Measurements from ENCODE around the gene CCDC3. TPM values are rescaled to one million over a fixed set of nuclear protein-coding genes. Genes with fewer than 3 reads are reported as not detected.

The CCDC3 gene
- polyA plus RNA-seq, 1 donor from 2014 or later = 3.8 TPM

GRCh38 chr10:13023754-13024153 is 22.2 kb upstream of the CCDC3 start:
- Histone ChIP-seq H3K9me3 (ENCODE audit: low read length) (no peaks in the 10 kb centered on the region), H3K4me2 (ENCODE audit: low read length) (no peak overlapping the region), H3K79me2 (replicated peaks; ENCODE audit: insufficient read depth, low read length) (no peaks in the 10 kb centered on the region), H3K4me3 (ENCODE audit: low read length) (no peak overlapping the region), H3K36me3 (ENCODE audit: insufficient read depth, low read length) (no peaks in the 10 kb centered on the region), H3K9me2 (ENCODE audit: insufficient read depth, low read length) (no peaks in the 10 kb centered on the region), H2AFZ (ENCODE audit: low read depth, low read length) (no peak overlapping the region), H3F3A (ENCODE audit: insufficient read depth, low read length, poor library complexity, severe bottlenecking) (no peaks in the 10 kb centered on the region), H4K20me1 (ENCODE audit: insufficient read depth) (no peaks in the 10 kb centered on the region), H3K9ac (ENCODE audit: low read length) (no peak overlapping the region), H3K27ac (ENCODE audit: low read length) (no peak overlapping the region), H3K27me3 (ENCODE audit: insufficient read depth, low read depth, low read length) (no peaks in the 10 kb centered on the region)
- TF ChIP-seq EP300 (conservative IDR thresholded peaks at IDR 0.05; ENCODE audit: poor library complexity, severe bottlenecking) = no peak
- no peak for TF ChIP-seq EZH2 (IDR thresholded peaks at IDR 0.05; ENCODE audit: borderline replicate concordance, insufficient read depth, low read length, poor library complexity, severe bottlenecking)
- no peak for TF ChIP-seq TAF1 (IDR thresholded peaks at IDR 0.05; ENCODE audit: low read depth)
- TF ChIP-seq MXI1 (conservative IDR thresholded peaks at IDR 0.05; ENCODE audit: poor library complexity, severe bottlenecking) = no peak
- TF ChIP-seq SMC3 (conservative IDR thresholded peaks at IDR 0.05; ENCODE audit: poor library complexity) = no peak
- no peak for TF ChIP-seq RAD21 (conservative IDR thresholded peaks at IDR 0.05)
- no peak for TF ChIP-seq CTCF (IDR thresholded peaks at IDR 0.05; ENCODE audit: poor library complexity, severe bottlenecking)
- no peak for TF ChIP-seq REST (IDR thresholded peaks at IDR 0.05; ENCODE audit: borderline replicate concordance)
- TF ChIP-seq POLR2AphosphoS5 (IDR thresholded peaks at IDR 0.05) = no peak

GRCh38 chr10:13019280-13019679 is 17.8 kb upstream of the CCDC3 start:
- TF ChIP-seq CTCF (IDR thresholded peaks at IDR 0.05; ENCODE audit: poor library complexity, severe bottlenecking) = no peak
- no peak for TF ChIP-seq TAF1 (IDR thresholded peaks at IDR 0.05; ENCODE audit: low read depth)
- no peak for TF ChIP-seq RAD21 (conservative IDR thresholded peaks at IDR 0.05)
- no peak for TF ChIP-seq SMC3 (conservative IDR thresholded peaks at IDR 0.05; ENCODE audit: poor library complexity)
- no peak for TF ChIP-seq EP300 (conservative IDR thresholded peaks at IDR 0.05; ENCODE audit: poor library complexity, severe bottlenecking)
- no peak for TF ChIP-seq REST (IDR thresholded peaks at IDR 0.05; ENCODE audit: borderline replicate concordance)
- TF ChIP-seq POLR2AphosphoS5 (IDR thresholded peaks at IDR 0.05) = no peak
- no peak for TF ChIP-seq MXI1 (conservative IDR thresholded peaks at IDR 0.05; ENCODE audit: poor library complexity, severe bottlenecking)
- Histone ChIP-seq H2AFZ (ENCODE audit: low read depth, low read length) (no peak overlapping the region), H3K9ac (ENCODE audit: low read length) (no peak overlapping the region), H3F3A (ENCODE audit: insufficient read depth, low read length, poor library complexity, severe bottlenecking) (no peaks in the 10 kb centered on the region), H3K9me2 (ENCODE audit: insufficient read depth, low read length) (no peaks in the 10 kb centered on the region), H3K9me3 (ENCODE audit: low read length) (no peaks in the 10 kb centered on the region), H4K20me1 (ENCODE audit: insufficient read depth) (no peaks in the 10 kb centered on the region), H3K27me3 (ENCODE audit: insufficient read depth, low read depth, low read length) (no peaks in the 10 kb centered on the region), H3K36me3 (ENCODE audit: insufficient read depth, low read length) (no peaks in the 10 kb centered on the region), H3K79me2 (replicated peaks; ENCODE audit: insufficient read depth, low read length) (no peaks in the 10 kb centered on the region), H3K4me2 (ENCODE audit: low read length) (no peak overlapping the region), H3K4me3 (ENCODE audit: low read length) (no peak overlapping the region), H3K27ac (ENCODE audit: low read length) (no peak overlapping the region)

Measured in neural cell (in vitro differentiated cells).